ENCODE measurements around the gene PPIL4. TPM values are rescaled to one million over a fixed set of nuclear protein-coding genes. Genes with fewer than 3 reads are reported as not detected.
"Not testable (repeated sequence)": the region's sequence is repeated elsewhere in the genome, so short reads cannot be mapped to it uniquely, and the experiment has no call there.

The PPIL4 gene
- total and polyA plus RNA-seq, 2 donors, result 19.6 to 60.9 TPM

DNA sequence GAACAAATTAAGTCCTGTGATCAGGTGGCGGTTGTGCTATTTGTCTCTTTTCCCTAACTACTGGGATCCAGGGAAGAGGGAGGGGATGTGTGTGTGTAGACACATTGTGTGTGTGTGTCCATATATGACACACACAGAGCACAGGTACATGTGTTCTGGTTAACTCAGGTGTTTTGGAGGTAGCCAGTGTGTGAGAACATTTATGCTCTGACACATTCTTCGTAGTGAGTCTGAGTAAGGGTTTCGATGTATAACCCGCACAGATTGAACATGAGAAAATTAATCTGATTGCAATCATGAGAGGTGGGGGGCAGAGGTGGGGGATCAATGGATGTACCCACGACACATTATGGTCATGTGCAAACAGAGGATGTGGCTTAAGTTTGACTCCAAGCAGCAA is 73.6 kb downstream of the PPIL4 start:
- Histone ChIP-seq H3K27ac (ENCODE audit: low read depth) (no peak overlapping the region), H3K4me3 (ENCODE audit: low read depth, low read length) (no peak overlapping the region), H3K4me1 (ENCODE audit: insufficient read depth) (peaks cover 2% of the 10 kb centered on the region), H3K36me3 (ENCODE audit: insufficient read depth) (no peaks in the 10 kb centered on the region)
- WGBS, result 98% methylated on average over 5 of the region's 5 CpGs
- no peak for DNase-seq (ENCODE audit: extremely low spot score)

DNA sequence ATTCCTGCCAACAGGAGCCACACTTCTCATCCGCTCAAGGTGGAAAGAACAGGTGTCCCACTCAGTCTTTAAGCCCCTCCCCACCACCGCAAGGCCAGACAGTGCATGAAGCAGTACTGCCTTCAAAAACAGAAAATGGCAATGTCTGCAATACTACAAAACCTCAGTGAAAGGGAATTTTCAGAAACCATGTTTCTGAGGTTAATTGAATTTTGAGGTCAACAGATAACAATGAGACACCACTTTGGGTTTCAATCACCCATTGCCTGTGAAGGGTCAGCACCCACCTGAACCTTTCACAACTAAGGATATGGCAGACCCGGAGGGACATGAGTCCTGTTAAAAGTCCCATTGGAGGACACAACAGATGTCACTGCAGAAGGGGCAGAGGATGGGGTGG is 74.0 kb downstream of the PPIL4 start:
- DNase-seq (ENCODE audit: extremely low spot score), result no peak
- peaks cover 2% of the 10 kb centered on the region for H3K4me1 ChIP-seq (ENCODE audit: insufficient read depth)
- no peak overlapping the region for H3K4me3 ChIP-seq (ENCODE audit: low read depth, low read length)
- no peaks in the 10 kb centered on the region for H3K36me3 ChIP-seq (ENCODE audit: insufficient read depth)
- no peak overlapping the region for H3K27ac ChIP-seq (ENCODE audit: low read depth)
- WGBS, result 92% methylated on average over 3 of the region's 3 CpGs

DNA sequence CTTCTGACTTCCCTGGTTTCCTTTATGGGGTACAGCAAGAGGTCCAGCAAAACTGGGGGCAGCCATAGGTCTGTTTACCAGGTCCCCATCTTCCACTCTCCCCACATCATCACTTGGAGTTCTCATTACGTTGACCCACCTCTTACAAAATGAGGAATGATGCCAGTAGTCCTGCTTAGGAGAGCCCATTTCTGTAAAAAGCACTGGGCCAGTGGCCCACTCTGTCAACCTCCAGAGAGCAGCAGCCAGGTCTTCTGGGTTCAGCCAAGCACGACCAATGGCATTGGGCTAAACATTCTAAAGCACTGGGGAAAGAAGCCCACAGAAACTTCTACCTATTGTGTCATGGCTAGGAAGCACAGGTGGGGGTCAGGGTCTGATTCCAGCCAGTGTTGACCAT is 74.9 kb downstream of the PPIL4 start:
- Histone ChIP-seq H3K4me1 (ENCODE audit: insufficient read depth) (peaks cover 2% of the 10 kb centered on the region), H3K4me3 (ENCODE audit: low read depth, low read length) (no peak overlapping the region), H3K27ac (ENCODE audit: low read depth) (no peak overlapping the region), H3K36me3 (ENCODE audit: insufficient read depth) (no peaks in the 10 kb centered on the region)
- no peak for DNase-seq (ENCODE audit: extremely low spot score)
- WGBS, result 95% methylated on average over 2 of the region's 2 CpGs

DNA sequence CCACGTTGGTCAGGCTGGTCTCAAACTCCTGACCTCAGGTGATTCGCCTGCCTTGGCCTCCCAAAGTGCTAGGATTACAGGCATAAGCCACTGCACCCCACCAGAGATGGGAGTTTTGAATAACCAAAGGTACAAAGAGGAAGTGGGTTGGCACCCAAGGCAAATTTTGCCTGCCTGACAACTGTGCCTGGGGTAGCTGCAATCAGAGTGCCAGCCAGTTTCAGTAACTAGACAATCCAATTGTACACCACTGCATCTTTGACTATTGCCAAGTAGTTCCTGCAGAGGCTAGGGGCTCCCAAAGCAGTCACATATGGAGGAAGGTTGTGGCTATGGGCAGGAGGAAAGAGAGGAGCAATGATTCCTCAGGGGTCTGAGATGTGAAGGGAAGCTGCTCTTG is 77.7 kb downstream of the PPIL4 start:
- Histone ChIP-seq H3K4me3 (ENCODE audit: low read depth, low read length) (no peak overlapping the region), H3K36me3 (ENCODE audit: insufficient read depth) (no peaks in the 10 kb centered on the region), H3K4me1 (ENCODE audit: insufficient read depth) (peaks cover 2% of the 10 kb centered on the region), H3K27ac (ENCODE audit: low read depth) (no peak overlapping the region)
- no peak for DNase-seq (ENCODE audit: extremely low spot score)
- 83% methylated on average over 2 of the region's 2 CpGs for WGBS

DNA sequence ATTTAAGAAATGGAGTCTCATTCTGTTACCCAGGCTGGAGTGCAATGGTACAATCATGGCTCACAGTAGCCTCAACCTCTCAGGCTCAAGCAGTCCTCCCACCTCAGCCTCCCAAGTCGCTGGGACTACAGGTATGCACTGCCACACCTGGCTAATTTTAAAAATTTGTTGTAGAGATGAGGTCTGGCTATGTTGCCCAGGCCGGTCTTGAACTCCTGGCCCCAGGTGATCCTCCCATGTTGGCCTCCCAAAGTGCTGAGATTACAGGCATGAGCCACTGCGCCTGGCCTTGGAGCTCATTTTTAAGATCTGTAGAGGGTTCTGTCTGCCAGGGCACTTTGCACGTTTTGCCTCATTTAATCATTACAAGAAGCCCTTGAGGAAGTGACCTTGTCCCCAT is 78.6 kb downstream of the PPIL4 start:
- DNase-seq (ENCODE audit: extremely low spot score), result no peak
- H3K4me1 ChIP-seq (ENCODE audit: insufficient read depth), result peaks cover 2% of the 10 kb centered on the region
- no peak overlapping the region for H3K27ac ChIP-seq (ENCODE audit: low read depth)
- H3K36me3 ChIP-seq (ENCODE audit: insufficient read depth), result no peaks in the 10 kb centered on the region
- H3K4me3 ChIP-seq (ENCODE audit: low read depth, low read length), result no peak overlapping the region
- 87% methylated on average over 4 of the region's 4 CpGs for WGBS

DNA sequence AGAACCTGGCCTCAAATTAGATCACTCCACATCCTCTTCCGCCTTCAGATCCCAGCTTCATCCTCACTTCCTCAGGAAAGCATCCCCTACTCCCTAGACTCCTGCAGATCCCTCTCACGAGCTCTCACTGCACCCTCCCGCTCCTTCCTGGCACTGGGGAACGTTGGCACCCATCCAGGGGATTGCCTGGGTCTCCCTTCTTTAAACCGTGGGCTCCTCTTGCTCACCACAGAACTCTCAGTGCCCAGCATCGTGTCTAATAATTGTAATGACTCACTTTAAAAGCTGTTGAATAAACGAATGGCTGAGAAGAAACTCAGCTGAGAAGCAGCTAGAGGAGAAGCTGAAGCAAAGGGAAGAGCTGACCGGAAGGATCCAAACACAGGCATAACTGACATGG is 81.4 kb downstream of the PPIL4 start:
- no peaks in the 10 kb centered on the region for H3K36me3 ChIP-seq (ENCODE audit: insufficient read depth)
- DNase-seq (ENCODE audit: extremely low spot score), result no peak
- no peak overlapping the region for H3K4me3 ChIP-seq (ENCODE audit: low read depth, low read length)
- peaks cover 2% of the 10 kb centered on the region for H3K4me1 ChIP-seq (ENCODE audit: insufficient read depth)
- H3K27ac ChIP-seq (ENCODE audit: low read depth), result no peak overlapping the region
- WGBS, result 47% methylated on average over 8 of the region's 8 CpGs

DNA sequence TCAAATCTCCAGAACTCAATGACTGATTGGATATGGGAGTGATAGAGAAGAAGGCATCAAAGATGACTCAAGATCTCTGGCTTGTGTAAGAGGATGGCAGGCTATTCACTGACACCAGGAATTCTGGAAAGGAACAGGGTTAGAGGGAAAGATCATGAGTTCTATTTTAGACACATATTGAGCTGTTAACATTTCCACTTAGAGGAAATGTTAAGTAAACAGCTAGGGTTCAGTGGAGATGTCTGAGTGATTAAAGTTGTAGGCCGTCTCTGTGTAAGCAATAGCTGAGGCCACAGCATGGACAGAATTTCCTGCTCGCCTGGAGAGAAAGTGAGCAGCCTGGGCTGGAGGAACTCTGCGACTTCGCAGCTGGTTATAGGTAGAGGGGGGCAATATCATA is 82.1 kb downstream of the PPIL4 start:
- DNase-seq (ENCODE audit: extremely low spot score), result no peak
- Histone ChIP-seq H3K4me1 (ENCODE audit: insufficient read depth) (peaks cover 2% of the 10 kb centered on the region), H3K4me3 (ENCODE audit: low read depth, low read length) (no peak overlapping the region), H3K36me3 (ENCODE audit: insufficient read depth) (no peaks in the 10 kb centered on the region), H3K27ac (ENCODE audit: low read depth) (no peak overlapping the region)
- 63% methylated on average over 4 of the region's 4 CpGs for WGBS

DNA sequence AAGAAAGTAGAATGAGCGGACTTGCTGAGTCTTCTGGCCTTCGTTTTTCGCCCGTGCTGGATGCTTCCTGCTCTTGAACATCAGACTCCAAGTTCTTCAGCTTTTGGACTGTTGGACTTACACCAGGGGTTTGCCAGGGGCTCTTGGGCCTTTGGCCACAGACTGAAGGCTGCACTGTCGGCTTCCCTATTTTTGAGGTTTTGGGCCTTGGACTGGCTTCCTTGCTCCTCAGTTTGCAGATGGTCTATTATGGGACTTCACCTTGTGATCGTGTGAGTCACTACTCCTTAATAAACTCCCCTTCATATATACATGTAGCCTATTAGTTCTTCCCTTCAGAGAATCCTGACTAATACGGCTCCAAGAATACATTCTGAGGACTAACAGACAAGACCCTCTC is 83.1 kb downstream of the PPIL4 start:
- 92% methylated on average over 7 of the region's 7 CpGs for WGBS
- not testable (repeated sequence) for H3K36me3 ChIP-seq (ENCODE audit: insufficient read depth); H3K4me3 ChIP-seq (ENCODE audit: low read depth, low read length); H3K27ac ChIP-seq (ENCODE audit: low read depth); DNase-seq (ENCODE audit: extremely low spot score); H3K4me1 ChIP-seq (ENCODE audit: insufficient read depth)

DNA sequence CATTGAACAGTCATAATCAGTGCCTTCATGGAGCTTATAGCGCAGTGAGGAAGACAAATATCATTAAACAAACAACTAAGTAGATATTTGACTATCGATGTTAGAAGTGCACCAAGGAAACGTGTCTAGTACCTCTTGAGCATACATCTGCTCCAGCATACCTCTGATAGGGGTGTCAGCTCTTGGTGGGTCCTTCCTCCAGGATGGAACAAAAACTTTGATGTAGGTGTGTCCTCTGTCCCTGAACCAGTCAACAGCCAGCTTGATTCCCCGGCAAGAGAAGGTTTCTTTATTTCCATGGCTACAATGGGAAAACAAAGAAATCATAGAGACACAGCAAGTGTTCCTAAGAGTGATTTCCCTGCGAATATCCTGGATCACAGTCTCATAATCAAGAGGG is 84.2 kb downstream of the PPIL4 start:
- Histone ChIP-seq H3K4me1 (ENCODE audit: insufficient read depth) (no peaks in the 10 kb centered on the region), H3K36me3 (ENCODE audit: insufficient read depth) (no peaks in the 10 kb centered on the region), H3K27ac (ENCODE audit: low read depth) (no peak overlapping the region), H3K4me3 (ENCODE audit: low read depth, low read length) (no peak overlapping the region)
- DNase-seq (ENCODE audit: extremely low spot score), result no peak
- WGBS, result 80% methylated on average over 5 of the region's 5 CpGs

DNA sequence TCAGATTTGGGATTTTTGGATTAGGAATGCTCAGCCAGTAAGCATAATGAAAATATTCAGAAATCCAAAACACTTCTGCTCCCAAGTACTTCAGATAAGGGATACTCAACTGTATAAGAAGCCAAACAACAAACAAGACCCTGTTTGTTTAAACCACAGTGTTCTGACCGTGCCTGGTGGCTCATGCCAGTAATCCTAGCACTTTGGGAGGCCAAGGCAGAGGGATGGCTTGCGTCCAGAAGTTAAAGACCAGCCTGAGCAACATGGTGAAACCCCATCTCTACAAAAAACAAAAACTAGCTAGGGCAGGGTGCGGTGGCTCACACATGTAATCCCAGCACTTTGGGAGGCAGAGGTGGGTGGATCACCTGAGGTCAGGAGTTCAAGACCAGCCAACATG is 85.6 kb downstream of the PPIL4 start:
- not testable (repeated sequence) for H3K4me1 ChIP-seq (ENCODE audit: insufficient read depth); DNase-seq (ENCODE audit: extremely low spot score); H3K27ac ChIP-seq (ENCODE audit: low read depth); H3K4me3 ChIP-seq (ENCODE audit: low read depth, low read length); H3K36me3 ChIP-seq (ENCODE audit: insufficient read depth)
- 82% methylated on average over 3 of the region's 3 CpGs for WGBS

DNA sequence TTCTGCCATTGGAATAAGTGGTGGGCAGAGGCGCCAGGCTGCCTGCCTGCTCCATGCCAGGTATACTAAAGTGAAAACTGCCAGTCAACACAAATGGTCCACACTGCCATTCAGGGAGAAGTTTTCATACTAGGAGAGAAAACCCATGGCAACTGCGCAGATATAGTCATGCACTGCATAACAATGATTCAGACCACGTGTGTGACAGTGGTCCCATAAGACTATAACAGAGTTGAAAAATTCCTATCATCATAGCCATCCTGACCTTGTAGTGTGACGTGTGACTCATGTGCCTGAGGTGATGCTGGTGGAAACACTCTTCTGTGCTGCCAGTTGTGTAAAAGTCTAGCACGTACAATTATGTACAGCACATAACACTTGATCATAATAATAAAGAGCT is 86.1 kb downstream of the PPIL4 start:
- WGBS, result 79% methylated on average over 5 of the region's 5 CpGs
- H3K27ac ChIP-seq (ENCODE audit: low read depth), result no peak overlapping the region
- DNase-seq (ENCODE audit: extremely low spot score), result no peak
- no peaks in the 10 kb centered on the region for H3K36me3 ChIP-seq (ENCODE audit: insufficient read depth)
- H3K4me3 ChIP-seq (ENCODE audit: low read depth, low read length), result no peak overlapping the region
- no peaks in the 10 kb centered on the region for H3K4me1 ChIP-seq (ENCODE audit: insufficient read depth)

DNA sequence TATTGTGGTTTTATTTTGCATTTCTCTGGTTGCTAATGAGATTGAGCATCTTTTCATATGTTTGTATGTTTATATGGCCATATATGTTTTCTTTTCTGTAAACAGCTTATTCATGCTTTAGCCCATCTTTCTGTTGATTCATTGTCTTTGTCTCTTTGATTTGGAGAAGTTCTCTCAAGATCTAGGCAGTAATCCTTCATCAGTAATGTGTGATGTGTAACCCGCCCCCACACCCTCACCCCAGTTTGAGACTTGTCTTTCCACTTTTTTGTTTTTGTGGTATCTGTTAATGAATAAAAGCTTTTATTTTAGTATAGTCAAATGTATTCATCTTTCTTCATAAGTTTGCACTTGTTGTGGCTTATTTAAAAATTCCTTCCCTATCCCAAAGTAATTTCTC is 87.0 kb downstream of the PPIL4 start:
- no peaks in the 10 kb centered on the region for H3K4me1 ChIP-seq (ENCODE audit: insufficient read depth)
- H3K4me3 ChIP-seq (ENCODE audit: low read depth, low read length), result no peak overlapping the region
- DNase-seq (ENCODE audit: extremely low spot score), result no peak
- no peaks in the 10 kb centered on the region for H3K36me3 ChIP-seq (ENCODE audit: insufficient read depth)
- no peak overlapping the region for H3K27ac ChIP-seq (ENCODE audit: low read depth)
- WGBS, result 91% methylated on average over 1 of the region's 1 CpG

DNA sequence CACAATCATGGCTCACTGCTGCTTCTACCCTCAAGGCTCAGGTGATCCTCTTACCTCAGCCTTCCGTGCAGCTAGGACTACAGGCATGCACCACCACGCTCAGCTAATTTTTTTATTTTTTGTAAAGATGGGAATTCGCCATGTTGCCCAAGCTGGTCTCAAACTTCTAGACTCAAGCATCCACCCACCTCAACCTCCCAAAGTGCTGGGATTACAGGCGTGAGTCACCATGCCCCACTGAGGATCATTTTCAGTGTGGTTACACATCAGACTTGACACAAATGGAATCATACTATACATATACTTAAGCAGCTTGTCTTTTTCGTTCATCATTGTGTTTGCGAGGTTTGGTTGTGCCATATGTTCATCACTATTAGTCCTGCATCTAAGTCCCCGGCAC is 87.6 kb downstream of the PPIL4 start:
- no peaks in the 10 kb centered on the region for H3K4me1 ChIP-seq (ENCODE audit: insufficient read depth)
- 96% methylated on average over 7 of the region's 7 CpGs for WGBS
- no peak for DNase-seq (ENCODE audit: extremely low spot score)

DNA sequence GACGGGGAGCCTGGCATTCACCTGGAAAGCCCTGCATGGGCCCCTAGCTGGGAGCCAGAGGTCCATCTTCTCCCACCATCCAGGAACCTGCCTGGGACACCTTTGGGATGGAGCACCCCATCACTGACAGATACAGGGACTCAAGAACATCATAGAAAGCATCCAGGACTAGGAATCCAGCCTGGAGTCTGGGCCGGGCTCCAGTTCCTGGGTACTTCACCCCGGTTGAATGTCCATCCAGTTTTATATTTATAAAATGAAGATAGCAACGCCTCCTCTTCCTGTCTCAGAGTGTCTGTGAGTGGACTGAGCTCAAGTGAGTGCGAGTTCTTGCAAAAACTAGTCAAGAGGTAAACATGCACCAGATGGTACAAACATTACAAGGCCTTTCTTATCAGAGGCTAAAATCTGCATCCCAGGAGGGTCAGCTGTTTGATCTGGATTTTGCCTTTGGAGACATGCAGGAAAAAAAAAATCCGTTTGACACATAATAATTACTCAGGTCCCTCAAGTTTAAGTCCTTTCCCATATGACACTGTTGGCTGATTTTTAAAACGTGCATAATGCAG is 88.4 kb downstream of the PPIL4 start:
- 42% methylated on average over 7 of the region's 7 CpGs for WGBS
- no peaks in the 10 kb centered on the region for H3K4me1 ChIP-seq (ENCODE audit: insufficient read depth)
- no peak overlapping the region for H3K27ac ChIP-seq (ENCODE audit: low read depth)
- no peak overlapping the region for H3K4me3 ChIP-seq (ENCODE audit: low read depth, low read length)
- no peak for DNase-seq (ENCODE audit: extremely low spot score)
- no peaks in the 10 kb centered on the region for H3K36me3 ChIP-seq (ENCODE audit: insufficient read depth)

More for the DNA sequence above, 87.6 kb downstream of the PPIL4 start:
- Histone ChIP-seq H3K36me3 (ENCODE audit: insufficient read depth) (no peaks in the 10 kb centered on the region), H3K27ac (ENCODE audit: low read depth) (no peak overlapping the region), H3K4me3 (ENCODE audit: low read depth, low read length) (no peak overlapping the region)
